GM18505 (cell line): ENCODE data around the gene PITPNM3.

Source experiments
- ATAC-seq: cut with Tn5 transposase; IDR thresholded peaks from one replicate; pipeline ENCODE4 v1.9.1; 2021; ENCODE audit not compliant: unreplicated experiment
- POLR2A ChIP-seq: IDR thresholded peaks from 4 replicates; pipeline ENCODE4 v1.6.1; 2011; ENCODE audit warnings: borderline replicate concordance; ENCODE audit not compliant: insufficient read depth, insufficient read length; ENCODE audit errors: extremely low read depth

The PITPNM3 gene

GRCh38 chr17:6477831-6478383 is 78.4 kb downstream of the PITPNM3 start:
- no peak for TF ChIP-seq POLR2A
- ATAC-seq = no peak

GRCh38 chr17:6476810-6477179 is 79.6 kb downstream of the PITPNM3 start:
- no peak for TF ChIP-seq POLR2A
- ATAC-seq = no peak

- no peak for ATAC-seq
- TF ChIP-seq POLR2A = no peak
Measured at GRCh38 chr17:6476076-6476809, 80.1 kb downstream of the PITPNM3 start.

- no peak for ATAC-seq
- no peak for TF ChIP-seq POLR2A
Measured at GRCh38 chr17:6475411-6475810, 80.9 kb downstream of the PITPNM3 start.

- no peak for TF ChIP-seq POLR2A
Measured at GRCh38 chr17:6474906-6475305, 81.4 kb downstream of the PITPNM3 start.

GRCh38 chr17:6474376-6474775 is 82.0 kb downstream of the PITPNM3 start:
- ATAC-seq = no peak

More at GRCh38 chr17:6474906-6475305, 81.4 kb downstream of the PITPNM3 start:
- ATAC-seq = no peak

GRCh38 chr17:6473128-6473767 is 83.1 kb downstream of the PITPNM3 start:
- no peak for TF ChIP-seq POLR2A
- ATAC-seq = no peak

More at GRCh38 chr17:6474376-6474775, 82.0 kb downstream of the PITPNM3 start:
- no peak for TF ChIP-seq POLR2A

GRCh38 chr17:6472517-6472916 is 83.8 kb downstream of the PITPNM3 start:
- no peak for ATAC-seq
- TF ChIP-seq POLR2A = no peak

GRCh38 chr17:6471531-6472465 is 84.6 kb downstream of the PITPNM3 start:
- TF ChIP-seq POLR2A = no peak
- no peak for ATAC-seq

GRCh38 chr17:6470751-6471521 is 85.4 kb downstream of the PITPNM3 start:
- ATAC-seq = no peak
- no peak for TF ChIP-seq POLR2A

- ATAC-seq = no peak
- TF ChIP-seq POLR2A = no peak
Measured at GRCh38 chr17:6470146-6470718, 86.1 kb downstream of the PITPNM3 start.
